Transverse colon (tissue), 3 donors: ENCODE data around the gene RELN.

Experiments used
- POLR2A ChIP-seq: fragments of 450-650 bp; IDR thresholded peaks from one replicate; pipeline ENCODE4 v1.6.1; 2016; ENCODE audit warnings: antibody characterized with exemption, mild to moderate bottlenecking, moderate library complexity
- TF ChIP-seq, protein P1 (sequence below), 5 experiments: fragments of 200-600 bp in 3 of 5; fragments of 450-650 bp in 2 of 5; sonication (generic) in 3 of 5; IDR thresholded peaks; 1 replicate in 2 of 5; 2 replicates in 3 of 5; pipeline ENCODE4 v1.5.1; 2016 to 2017; ENCODE audit warnings: antibody characterized with exemption in 5 of 5, inconsistent platforms in 3 of 5, mild to moderate bottlenecking in 2 of 5, moderate library complexity in 1 of 5

DNA sequence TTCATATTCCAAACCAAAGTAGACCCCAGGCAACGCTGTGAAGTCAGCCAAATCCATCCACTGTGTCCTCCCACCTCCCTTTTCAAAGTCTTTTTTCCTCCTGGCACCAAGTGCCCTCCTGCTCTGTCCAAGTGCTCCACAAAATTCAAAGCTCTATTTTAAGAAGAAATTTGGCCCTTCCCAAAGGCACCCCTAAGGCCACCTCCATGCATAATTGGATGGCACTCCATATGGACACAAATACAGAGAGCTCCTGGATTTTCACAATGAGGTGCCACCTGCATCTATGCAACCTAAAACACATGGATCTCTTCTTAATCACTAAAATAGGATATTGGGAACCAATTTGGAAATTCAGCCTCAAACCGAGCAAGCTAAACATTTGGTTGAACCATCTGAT is 121.6 kb downstream of the RELN start:
- TF ChIP-seq, protein P1, sequence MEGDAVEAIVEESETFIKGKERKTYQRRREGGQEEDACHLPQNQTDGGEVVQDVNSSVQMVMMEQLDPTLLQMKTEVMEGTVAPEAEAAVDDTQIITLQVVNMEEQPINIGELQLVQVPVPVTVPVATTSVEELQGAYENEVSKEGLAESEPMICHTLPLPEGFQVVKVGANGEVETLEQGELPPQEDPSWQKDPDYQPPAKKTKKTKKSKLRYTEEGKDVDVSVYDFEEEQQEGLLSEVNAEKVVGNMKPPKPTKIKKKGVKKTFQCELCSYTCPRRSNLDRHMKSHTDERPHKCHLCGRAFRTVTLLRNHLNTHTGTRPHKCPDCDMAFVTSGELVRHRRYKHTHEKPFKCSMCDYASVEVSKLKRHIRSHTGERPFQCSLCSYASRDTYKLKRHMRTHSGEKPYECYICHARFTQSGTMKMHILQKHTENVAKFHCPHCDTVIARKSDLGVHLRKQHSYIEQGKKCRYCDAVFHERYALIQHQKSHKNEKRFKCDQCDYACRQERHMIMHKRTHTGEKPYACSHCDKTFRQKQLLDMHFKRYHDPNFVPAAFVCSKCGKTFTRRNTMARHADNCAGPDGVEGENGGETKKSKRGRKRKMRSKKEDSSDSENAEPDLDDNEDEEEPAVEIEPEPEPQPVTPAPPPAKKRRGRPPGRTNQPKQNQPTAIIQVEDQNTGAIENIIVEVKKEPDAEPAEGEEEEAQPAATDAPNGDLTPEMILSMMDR (IDR thresholded peaks at IDR 0.05), result no peak
- TF ChIP-seq POLR2A, result no peak
